ENCODE results near the gene CHMP6.

Gene CHMP6

GRCh38 chr17:80946449-80946848 is 45.2 kb upstream of the CHMP6 start:
- in situ Hi-C loops (cut with HindIII; ENCODE audit: low pct_ligation_motif_present, low sequenced_read_pairs) = no loop called here
- TF ChIP-seq CTCF (IDR thresholded peaks at IDR 0.05; ENCODE audit: low read depth, low read length, missing control alignments) = no peak
- Histone ChIP-seq H3K27ac (no peak overlapping the region), H3K36me3 (replicated peaks) (peaks cover 16% of the 10 kb centered on the region), H3K27me3 (replicated peaks) (no peaks in the 10 kb centered on the region), H3K4me3 (ENCODE audit: low read depth, low read length) (no peak overlapping the region)
- DNase-seq = no peak

GRCh38 chr17:80947200-80947940 is 44.3 kb upstream of the CHMP6 start:
- peaks cover 14% of the 10 kb centered on the region for H3K36me3 ChIP-seq (replicated peaks)
- DNase-seq = no peak
- TF ChIP-seq CTCF (IDR thresholded peaks at IDR 0.05; ENCODE audit: low read depth, low read length, missing control alignments) = no peak
- H3K27ac ChIP-seq = no peak overlapping the region
- H3K4me3 ChIP-seq (ENCODE audit: low read depth, low read length) = no peak overlapping the region
- in situ Hi-C loops (cut with HindIII; ENCODE audit: low pct_ligation_motif_present, low sequenced_read_pairs) = no loop called here
- no peaks in the 10 kb centered on the region for H3K27me3 ChIP-seq (replicated peaks)

DNA sequence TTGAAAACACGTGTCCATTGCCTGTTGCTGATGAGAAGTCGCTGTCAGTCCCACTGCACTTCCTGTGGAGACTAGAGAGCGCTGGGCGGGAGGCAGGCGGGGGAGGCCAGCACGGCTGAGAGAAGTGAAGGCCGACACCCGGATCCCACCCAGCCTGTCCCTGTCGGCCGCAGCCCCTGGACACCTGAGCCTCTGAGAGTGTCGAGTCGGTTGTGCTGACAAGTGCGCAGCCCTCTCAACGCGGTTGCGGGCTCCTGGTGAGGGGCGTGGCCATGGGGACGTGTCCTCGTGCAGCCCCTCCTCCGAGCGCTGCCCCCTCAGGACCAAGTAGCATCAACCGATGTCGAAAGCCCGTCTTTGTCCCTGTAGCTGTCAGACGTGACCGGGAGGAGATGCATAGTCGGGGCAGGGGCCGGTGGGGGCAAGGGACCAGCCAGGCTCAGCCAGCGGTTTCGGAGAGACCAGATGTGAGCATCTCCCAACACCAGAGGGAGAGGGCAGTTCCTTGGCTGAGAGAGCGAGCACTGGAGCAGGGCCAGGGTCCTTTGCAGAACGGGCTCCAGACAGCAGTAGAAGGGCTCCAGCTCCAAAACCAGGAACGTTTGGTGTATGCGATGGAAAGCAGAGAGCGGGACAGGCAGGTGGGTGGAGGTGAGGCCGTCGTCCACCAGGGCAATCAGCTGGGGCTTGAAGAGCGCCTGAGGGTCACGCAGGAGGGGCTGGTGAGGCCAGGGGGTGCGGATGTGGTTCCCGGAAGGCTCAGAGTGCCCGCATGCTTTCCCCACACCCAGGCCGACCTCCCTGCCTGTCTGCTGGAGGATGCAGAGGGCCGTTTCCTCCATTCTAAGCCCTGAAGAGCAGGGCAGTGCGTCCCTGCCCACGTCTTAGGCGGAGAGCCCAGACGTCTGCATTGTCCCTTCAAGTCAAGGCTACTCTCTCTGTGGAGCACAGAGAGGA is 43.3 kb upstream of the CHMP6 start:
- H3K27me3 ChIP-seq (replicated peaks) = no peaks in the 10 kb centered on the region
- TF ChIP-seq CTCF (IDR thresholded peaks at IDR 0.05; ENCODE audit: low read depth, low read length, missing control alignments) = no peak
- no peak for DNase-seq
- H3K4me3 ChIP-seq (ENCODE audit: low read depth, low read length) = no peak overlapping the region
- in situ Hi-C loops (cut with HindIII; ENCODE audit: low pct_ligation_motif_present, low sequenced_read_pairs) = no loop called here
- no peak overlapping the region for H3K27ac ChIP-seq
- peaks cover 14% of the 10 kb centered on the region for H3K36me3 ChIP-seq (replicated peaks)

- Histone ChIP-seq H3K4me3 (ENCODE audit: low read depth, low read length) (no peak overlapping the region), H3K27me3 (replicated peaks) (no peaks in the 10 kb centered on the region), H3K27ac (no peak overlapping the region), H3K36me3 (replicated peaks) (peaks cover 14% of the 10 kb centered on the region)
- in situ Hi-C loops (cut with HindIII; ENCODE audit: low pct_ligation_motif_present, low sequenced_read_pairs) = no loop called here
- TF ChIP-seq CTCF (IDR thresholded peaks at IDR 0.05; ENCODE audit: low read depth, low read length, missing control alignments) = peak; percentile 25
- DNase-seq = no peak
Observed at GRCh38 chr17:80948976-80949450, 42.6 kb upstream of the CHMP6 start.

DNA sequence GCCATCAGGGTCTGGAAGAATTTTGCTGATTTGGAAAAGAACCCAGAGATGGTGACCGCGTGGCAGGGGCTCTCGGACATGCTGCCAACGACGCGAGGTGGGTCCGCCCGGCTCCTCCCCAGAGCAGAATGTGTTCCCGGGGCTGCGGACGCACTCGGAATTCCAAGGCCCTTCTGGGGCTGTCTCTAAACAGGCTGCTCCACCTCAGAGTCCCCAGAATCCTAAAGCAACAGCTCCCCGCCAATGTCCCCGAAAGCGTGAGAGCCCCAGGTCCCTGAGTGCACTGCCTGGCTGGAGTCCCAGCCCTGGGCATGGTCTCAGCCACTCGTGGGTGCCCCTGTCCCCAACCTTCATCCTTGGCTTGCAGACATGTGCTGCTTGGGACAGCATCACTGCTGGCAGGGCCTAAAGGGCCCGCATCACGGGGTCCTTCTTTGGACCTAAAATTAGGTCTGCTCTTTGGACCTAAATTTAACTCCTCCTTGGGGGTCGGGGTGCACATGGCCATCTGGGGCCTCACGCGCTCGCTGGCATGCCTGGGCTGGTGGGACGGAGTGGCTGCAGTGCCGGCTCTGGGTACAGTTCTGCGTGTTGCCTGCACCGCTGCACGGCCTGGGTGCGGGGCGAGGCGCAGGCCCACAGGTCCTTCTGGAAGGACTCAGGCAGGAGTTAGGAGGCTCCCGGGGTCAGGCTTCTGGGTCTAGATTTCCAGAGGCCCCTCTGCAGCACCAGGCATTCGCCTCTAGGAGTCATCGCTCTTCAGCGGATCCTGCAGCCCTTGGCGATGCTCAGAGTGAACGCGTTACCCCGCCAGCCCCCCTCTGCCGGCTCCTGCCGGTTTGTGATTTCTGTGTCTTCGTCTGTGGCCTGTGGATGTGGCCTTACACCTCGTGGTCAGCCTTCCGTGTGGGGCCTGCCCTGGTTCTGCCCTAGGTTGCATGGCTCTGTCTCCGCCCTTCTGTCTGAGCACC is 41.9 kb upstream of the CHMP6 start:
- Histone ChIP-seq H3K36me3 (replicated peaks) (peaks cover 14% of the 10 kb centered on the region), H3K27ac (no peak overlapping the region), H3K4me3 (ENCODE audit: low read depth, low read length) (no peak overlapping the region), H3K27me3 (replicated peaks) (no peaks in the 10 kb centered on the region)
- no peak for DNase-seq
- TF ChIP-seq CTCF (IDR thresholded peaks at IDR 0.05; ENCODE audit: low read depth, low read length, missing control alignments) = peak; percentile 17
- in situ Hi-C loops (cut with HindIII; ENCODE audit: low pct_ligation_motif_present, low sequenced_read_pairs) = no loop called here
